ENCODE results near the gene TECTA.

GRCh38 chr11:121145826-121146225, 44.8 kb downstream of the TECTA start:
- TF ChIP-seq EZH2 (IDR thresholded peaks at IDR 0.05; ENCODE audit: low read length) (no peak), CTCF (optimal IDR thresholded peaks at IDR 0.05 in 1 of 3, IDR thresholded peaks at IDR 0.05 in 1 of 3, conservative IDR thresholded peaks at IDR 0.05 in 1 of 3; ENCODE audit: extremely low read depth in 1 of 3, insufficient read depth in 2 of 3, low read length in 3 of 3) (no peak)
